Effector memory CD4-positive, alpha-beta T cell (primary cell): ENCODE measurements around the gene GBE1.
"Not testable (repeated sequence)": the region's sequence is repeated elsewhere in the genome, so short reads cannot be mapped to it uniquely, and the experiment has no call there.

Experiments
- DNase-seq, 3 donors: peaks; one replicate each; pipeline ENCODE4 v3.0.0-alpha.2; 2020
- H3K27ac ChIP-seq: 2 replicates; pipeline ENCODE4 v1.7.0; 2013; ENCODE audit warnings: mild to moderate bottlenecking, low read length, moderate library complexity; ENCODE audit not compliant: insufficient read depth, poor library complexity, severe bottlenecking
- H3K27me3 ChIP-seq: replicated peaks from 2 replicates; pipeline ENCODE4 v1.7.0; 2013; ENCODE audit warnings: mild to moderate bottlenecking, low read length; ENCODE audit not compliant: insufficient read depth, control insufficient read depth, poor library complexity, severe bottlenecking
- H3K36me3 ChIP-seq: 2 replicates; pipeline ENCODE4 v1.7.0; 2013; ENCODE audit warnings: mild to moderate bottlenecking, low read length, moderate library complexity; ENCODE audit not compliant: control insufficient read depth, insufficient read depth
- H3K4me1 ChIP-seq: 2 replicates; pipeline ENCODE4 v1.7.0; 2013; ENCODE audit warnings: low read length, mild to moderate bottlenecking; ENCODE audit not compliant: control insufficient read depth, insufficient read depth, poor library complexity, severe bottlenecking
- H3K4me3 ChIP-seq: 2 replicates; pipeline ENCODE4 v1.7.0; 2013; ENCODE audit warnings: low read length, low read depth, mild to moderate bottlenecking; ENCODE audit not compliant: insufficient read depth, poor library complexity, severe bottlenecking
- H3K9me3 ChIP-seq: 2 replicates; pipeline ENCODE4 v1.7.0; 2013; ENCODE audit warnings: mild to moderate bottlenecking, low read length, moderate library complexity; ENCODE audit not compliant: control insufficient read depth

Gene GBE1

GRCh38 chr3:81758771-81759170, 2.7 kb downstream of the GBE1 start:
- not testable (repeated sequence) for H3K36me3 ChIP-seq, H3K27ac ChIP-seq, H3K4me3 ChIP-seq, DNase-seq, H3K4me1 ChIP-seq, H3K27me3 ChIP-seq, H3K9me3 ChIP-seq

- H3K9me3 ChIP-seq: no peaks in the 10 kb centered on the region
- H3K36me3 ChIP-seq: no peaks in the 10 kb centered on the region
- H3K27me3 ChIP-seq: no peaks in the 10 kb centered on the region
- no peak overlapping the region for H3K27ac ChIP-seq
- H3K4me1 ChIP-seq: peaks cover 6% of the 10 kb centered on the region
- no peak overlapping the region for H3K4me3 ChIP-seq
- no peak for DNase-seq
Measured at GRCh38 chr3:81758275-81758674, 3.2 kb downstream of the GBE1 start.

GRCh38 chr3:81753416-81754027, 7.9 kb downstream of the GBE1 start:
- no peak overlapping the region for H3K27ac ChIP-seq
- H3K4me3 ChIP-seq: no peak overlapping the region
- H3K9me3 ChIP-seq: no peaks in the 10 kb centered on the region
- no peaks in the 10 kb centered on the region for H3K4me1 ChIP-seq
- no peaks in the 10 kb centered on the region for H3K36me3 ChIP-seq
- no peaks in the 10 kb centered on the region for H3K27me3 ChIP-seq
- DNase-seq: no peak

GRCh38 chr3:81752604-81753003, 8.8 kb downstream of the GBE1 start:
- Histone ChIP-seq H3K4me1 (no peaks in the 10 kb centered on the region), H3K4me3 (no peak overlapping the region), H3K36me3 (no peaks in the 10 kb centered on the region), H3K27ac (no peak overlapping the region), H3K9me3 (no peaks in the 10 kb centered on the region), H3K27me3 (no peaks in the 10 kb centered on the region)
- DNase-seq: no peak

- no peak overlapping the region for H3K27ac ChIP-seq
- H3K36me3 ChIP-seq: no peaks in the 10 kb centered on the region
- H3K4me1 ChIP-seq: no peaks in the 10 kb centered on the region
- H3K27me3 ChIP-seq: no peaks in the 10 kb centered on the region
- no peak for DNase-seq
- H3K9me3 ChIP-seq: no peaks in the 10 kb centered on the region
- no peak overlapping the region for H3K4me3 ChIP-seq
Measured at GRCh38 chr3:81749265-81749664, 12.2 kb downstream of the GBE1 start.

GRCh38 chr3:81747280-81747679, 14.2 kb downstream of the GBE1 start:
- not testable (repeated sequence) for H3K36me3 ChIP-seq, H3K4me3 ChIP-seq, DNase-seq, H3K9me3 ChIP-seq, H3K27me3 ChIP-seq, H3K27ac ChIP-seq, H3K4me1 ChIP-seq

- Histone ChIP-seq H3K27me3 (no peaks in the 10 kb centered on the region), H3K27ac (no peak overlapping the region), H3K36me3 (no peaks in the 10 kb centered on the region), H3K4me1 (no peaks in the 10 kb centered on the region), H3K9me3 (no peaks in the 10 kb centered on the region), H3K4me3 (no peak overlapping the region)
- DNase-seq: no peak
Measured at GRCh38 chr3:81744366-81744765, 17.1 kb downstream of the GBE1 start.

- H3K27ac ChIP-seq: no peak overlapping the region
- no peaks in the 10 kb centered on the region for H3K4me1 ChIP-seq
- DNase-seq: no peak
- H3K4me3 ChIP-seq: no peak overlapping the region
- no peaks in the 10 kb centered on the region for H3K27me3 ChIP-seq
- no peaks in the 10 kb centered on the region for H3K9me3 ChIP-seq
- no peaks in the 10 kb centered on the region for H3K36me3 ChIP-seq
Measured at GRCh38 chr3:81743096-81744025, 18.1 kb downstream of the GBE1 start.

- no peaks in the 10 kb centered on the region for H3K4me1 ChIP-seq
- H3K4me3 ChIP-seq: no peak overlapping the region
- no peaks in the 10 kb centered on the region for H3K36me3 ChIP-seq
- no peaks in the 10 kb centered on the region for H3K27me3 ChIP-seq
- H3K9me3 ChIP-seq: no peaks in the 10 kb centered on the region
- no peak overlapping the region for H3K27ac ChIP-seq
- no peak for DNase-seq
Measured at GRCh38 chr3:81742581-81742980, 18.9 kb downstream of the GBE1 start.

- no peak for DNase-seq
- Histone ChIP-seq H3K4me1 (no peaks in the 10 kb centered on the region), H3K9me3 (no peaks in the 10 kb centered on the region), H3K27me3 (no peaks in the 10 kb centered on the region), H3K4me3 (no peak overlapping the region), H3K27ac (no peak overlapping the region), H3K36me3 (no peaks in the 10 kb centered on the region)
Measured at GRCh38 chr3:81741216-81741615, 20.2 kb downstream of the GBE1 start.
